Keratinocyte (primary cell): Measurements from ENCODE around the gene PPL. TPM values are rescaled to one million over a fixed set of nuclear protein-coding genes. Genes with fewer than 3 reads are reported as not detected.

Experiments used
- DNase-seq: peaks from one replicate; pipeline ENCODE4 v3.0.0-alpha.2; 2011; ENCODE audit warnings: low read depth, missing footprints, low spot score
- FAIRE-seq: peaks from 2 replicates; lab custom pipeline; 2011; peaks lifted over from hg19 to GRCh38; lab: Jason Lieb, UNC
- H2AFZ ChIP-seq: 2 replicates; pipeline ENCODE4 v1.6.0; 2012; ENCODE audit warnings: low read length, control low read depth, inconsistent platforms; ENCODE audit not compliant: control insufficient read depth
- H3K27ac ChIP-seq: 2 replicates; pipeline ENCODE4 v1.5.1; 2011; ENCODE audit warnings: low read length; ENCODE audit not compliant: control insufficient read depth, insufficient read depth
- H3K27me3 ChIP-seq: 3 replicates; pipeline ENCODE4 v1.6.0; 2011; ENCODE audit warnings: low read length; ENCODE audit not compliant: control insufficient read depth, insufficient read depth; ENCODE audit errors: extremely low read depth
- H3K36me3 ChIP-seq, 2 experiments: 2 replicates in 1 of 2; 3 replicates in 1 of 2; pipeline ENCODE4 v1.5.1; 2011; ENCODE audit warnings: low read length in 2 of 2, mild to moderate bottlenecking in 1 of 2; ENCODE audit not compliant: control insufficient read depth in 2 of 2, insufficient read depth in 2 of 2; ENCODE audit errors: extremely low read depth in 1 of 2
- H3K4me1 ChIP-seq: 3 replicates; pipeline ENCODE4 v1.5.1; 2011; ENCODE audit warnings: low read length; ENCODE audit not compliant: control insufficient read depth, insufficient read depth; ENCODE audit errors: extremely low read depth
- H3K4me2 ChIP-seq: 3 replicates; pipeline ENCODE4 v1.6.0; 2011; ENCODE audit warnings: low read depth, low read length; ENCODE audit not compliant: control insufficient read depth, insufficient read depth; ENCODE audit errors: extremely low read depth
- H3K4me3 ChIP-seq, 3 experiments: fragments of 200-600 bp in 1 of 3; sonication (generic) in 1 of 3; 2 replicates in 2 of 3; 3 replicates in 1 of 3; pipeline ENCODE4 v1.5.1; 2011 to 2016; ENCODE audit warnings: low read length in 3 of 3, mild to moderate bottlenecking in 3 of 3, control low read depth in 2 of 3, inconsistent platforms in 1 of 3, low read depth in 1 of 3, mixed read lengths in 1 of 3, mixed run types in 1 of 3, moderate library complexity in 1 of 3; ENCODE audit not compliant: control insufficient read depth in 2 of 3, insufficient read depth in 2 of 3; ENCODE audit errors: extremely low read depth in 1 of 3
- H3K79me2 ChIP-seq: 2 replicates; pipeline ENCODE4 v1.6.0; 2012; ENCODE audit warnings: low read length; ENCODE audit not compliant: control insufficient read depth, insufficient read depth
- H3K9ac ChIP-seq: 3 replicates; pipeline ENCODE4 v1.6.0; 2011; ENCODE audit warnings: low read length; ENCODE audit not compliant: control insufficient read depth, insufficient read depth; ENCODE audit errors: extremely low read depth
- H3K9me1 ChIP-seq: 3 replicates; pipeline ENCODE4 v1.6.0; 2011; ENCODE audit warnings: low read length; ENCODE audit not compliant: control insufficient read depth, insufficient read depth; ENCODE audit errors: extremely low read depth
- H3K9me3 ChIP-seq: 2 replicates; pipeline ENCODE4 v1.5.1; 2012; ENCODE audit warnings: low read depth, low read length; ENCODE audit not compliant: control insufficient read depth
- H4K20me1 ChIP-seq: 3 replicates; pipeline ENCODE4 v1.6.0; 2011; ENCODE audit warnings: low read length; ENCODE audit not compliant: control insufficient read depth, insufficient read depth; ENCODE audit errors: extremely low read depth
- CTCF ChIP-seq, 3 experiments: IDR thresholded peaks in 1 of 3; conservative IDR thresholded peaks in 1 of 3; optimal IDR thresholded peaks in 1 of 3; 2 replicates in 2 of 3; 3 replicates in 1 of 3; pipeline versions ENCODE3 to v1.5.1; 2011; ENCODE audit warnings: low read length in 3 of 3, mild to moderate bottlenecking in 3 of 3, moderate library complexity in 2 of 3, control low read depth in 1 of 3, inconsistent platforms in 1 of 3; ENCODE audit not compliant: insufficient read depth in 2 of 3; ENCODE audit errors: extremely low read depth in 1 of 3
- EZH2 ChIP-seq: IDR thresholded peaks from one replicate; pipeline ENCODE4 v1.6.1; 2012; ENCODE audit warnings: inconsistent platforms, mild to moderate bottlenecking, low read length, moderate library complexity
- dilution Hi-C: fragments of 300-500 bp; cut with MboI; formaldehyde crosslinking; loops from one replicate; pipeline ENCODE4 v1.7.0; 2020; ENCODE audit warnings: low sequenced_read_pairs; ENCODE audit not compliant: extremely low pct_ligation_motif_present
- polyA minus RNA-seq, 3 experiments: library from RNA; depleted of rRNA, polyadenylated mRNA; stranded (reverse); fragments of >200 nt; gene quantifications; 1 replicate in 1 of 3; 2 replicates in 1 of 3; 3 replicates in 1 of 3; pipeline ENCODE4 v1.2.3, GENCODE V29; 2011
- polyA plus RNA-seq, 5 experiments: library from polyadenylated mRNA; depleted of rRNA in 3 of 5; stranded (reverse) in 3 of 5; stranded (forward) in 1 of 5; unstranded in 1 of 5; fragments of >200 nt; gene quantifications; 1 replicate in 1 of 5; 2 replicates in 3 of 5; 3 replicates in 1 of 5; pipeline versions ENCODE4 v1.2.1 to v1.2.3, GENCODE V29; 2011 to 2012; ENCODE audit warnings: missing spikeins in 2 of 5, low read depth in 1 of 5, low replicate concordance in 1 of 5

Gene PPL
- polyA plus RNA-seq (23.5 to 26.6 TPM (median 25.3 TPM) in 3 replicates), polyA minus RNA-seq (41.8 to 81.9 TPM (median 44.7 TPM) in 3 replicates)
- 237 TPM for polyA plus RNA-seq (2011; ENCODE audit: low read depth)
- polyA plus RNA-seq (2011; cell fraction: cytosol; rRNA removed) = 12.3 and 19.0 TPM in 2 replicates
- polyA plus RNA-seq (2011; cell fraction: nucleus; rRNA removed) = 72.2 and 79.3 TPM in 2 replicates
- polyA plus RNA-seq (2012; ENCODE audit: low replicate concordance) = 50.0 and 150 TPM in 2 replicates
- polyA minus RNA-seq (2011; cell fraction: cytosol; rRNA and poly(A)+ RNA removed) = 23.4 TPM
- 53.6 and 54.8 TPM in 2 replicates for polyA minus RNA-seq (2011; cell fraction: nucleus; rRNA and poly(A)+ RNA removed)

GRCh38 chr16:4936991-4937781, at the start of gene PPL:
PPL (minus strand) TSS chr16:4937148; CDS start chr16:4937045, 103 bp downstream.
- peak within 1 kb of the TSS; percentile 71 for H3K9ac ChIP-seq
- peak within 1 kb of the TSS; percentile 69 to 87 (median 81) for H3K4me3 ChIP-seq
- no peaks in the 10 kb centered on the region for H3K9me1 ChIP-seq
- no peaks in the 10 kb centered on the region for H4K20me1 ChIP-seq
- peak within 1 kb of the TSS; percentile 74 for H2AFZ ChIP-seq
- H3K4me2 ChIP-seq = peak within 1 kb of the TSS; percentile 89
- H3K36me3 ChIP-seq = peaks cover 0 to 2% of the 10 kb centered on the region in 2 experiments
- no peak for TF ChIP-seq CTCF (optimal IDR thresholded peaks at IDR 0.05 in 1 of 3, IDR thresholded peaks at IDR 0.05 in 1 of 3, conservative IDR thresholded peaks at IDR 0.05 in 1 of 3; ENCODE audit: extremely low read depth in 1 of 3, insufficient read depth in 2 of 3, low read length in 3 of 3)
- no peak for TF ChIP-seq EZH2
- no peaks in the 10 kb centered on the region for H3K9me3 ChIP-seq
- H3K79me2 ChIP-seq = peaks cover 14% of the 10 kb centered on the region
- FAIRE-seq (peak; percentile 5), DNase-seq (no peak)
- H3K4me1 ChIP-seq = peaks cover 24% of the 10 kb centered on the region
- H3K27me3 ChIP-seq = no peaks in the 10 kb centered on the region
- H3K27ac ChIP-seq = no peak within 1 kb of the TSS
- dilution Hi-C loops = no loop called here

- Histone ChIP-seq H3K79me2 (no peaks in the 10 kb centered on the region), H3K4me1 (no peaks in the 10 kb centered on the region), H3K9me1 (no peaks in the 10 kb centered on the region), H3K4me3 (no peak overlapping the region), H3K9me3 (no peaks in the 10 kb centered on the region), H3K4me2 (no peak overlapping the region), H2AFZ (no peak overlapping the region), H4K20me1 (no peaks in the 10 kb centered on the region), H3K27ac (no peak overlapping the region), H3K36me3 (no peaks in the 10 kb centered on the region), H3K9ac (no peak overlapping the region), H3K27me3 (peaks cover 22% of the 10 kb centered on the region)
- DNase-seq = no peak
- dilution Hi-C loops = no loop called here
- FAIRE-seq = no peak
- TF ChIP-seq CTCF (optimal IDR thresholded peaks at IDR 0.05 in 1 of 3, IDR thresholded peaks at IDR 0.05 in 1 of 3, conservative IDR thresholded peaks at IDR 0.05 in 1 of 3; ENCODE audit: extremely low read depth in 1 of 3, insufficient read depth in 2 of 3, low read length in 3 of 3) = no peak
- TF ChIP-seq EZH2 = no peak
Measured at GRCh38 chr16:4984174-4984990, 47.4 kb upstream of the PPL start.
